Stimulated activated CD4-positive, alpha-beta T cell treated with anti-CD3 and anti-CD28 coated beads, Interleukin-2, amount 100 ng/mL, for 24 hours (primary cell): ENCODE data around the gene TWF1.
A peak's percentile ranks its signal among the peaks of the same experiment; 100 is the strongest.
"Not testable (repeated sequence)": the region's sequence is repeated elsewhere in the genome, so short reads cannot be mapped to it uniquely, and the experiment has no call there.

Experiments used
- DNase-seq, 2 donors: peaks; one replicate each; pipeline ENCODE4 v3.0.0-alpha.2; 2020

The TWF1 gene

GRCh38 chr12:43797561-43798217, 8.4 kb downstream of the TWF1 start:
- DNase-seq: no peak

- no peak for DNase-seq
Observed at GRCh38 chr12:43795716-43796280, 10.3 kb downstream of the TWF1 start.

DNA sequence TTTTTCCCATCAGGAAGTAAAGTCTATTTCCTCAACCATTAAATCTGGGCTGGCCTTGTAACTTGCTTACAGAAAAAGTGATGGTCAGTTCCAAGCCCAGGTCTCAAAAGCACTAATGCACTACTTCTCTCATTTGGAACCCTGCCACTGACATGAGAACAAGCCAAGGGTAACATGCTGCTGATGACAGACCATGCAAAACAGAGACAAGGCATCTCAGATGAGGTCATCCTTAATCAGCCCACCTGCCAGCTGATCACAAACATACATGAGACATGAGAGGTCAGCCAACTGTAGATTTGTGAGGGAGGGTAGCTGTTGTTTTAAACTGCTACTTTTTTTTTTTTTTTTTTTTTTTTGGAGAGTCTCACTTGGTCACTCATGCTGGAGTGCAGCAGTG, 16.2 kb downstream of the TWF1 start:
- no peak for DNase-seq

GRCh38 chr12:43786899-43787693, 19.0 kb downstream of the TWF1 start:
- no peak for DNase-seq

DNA sequence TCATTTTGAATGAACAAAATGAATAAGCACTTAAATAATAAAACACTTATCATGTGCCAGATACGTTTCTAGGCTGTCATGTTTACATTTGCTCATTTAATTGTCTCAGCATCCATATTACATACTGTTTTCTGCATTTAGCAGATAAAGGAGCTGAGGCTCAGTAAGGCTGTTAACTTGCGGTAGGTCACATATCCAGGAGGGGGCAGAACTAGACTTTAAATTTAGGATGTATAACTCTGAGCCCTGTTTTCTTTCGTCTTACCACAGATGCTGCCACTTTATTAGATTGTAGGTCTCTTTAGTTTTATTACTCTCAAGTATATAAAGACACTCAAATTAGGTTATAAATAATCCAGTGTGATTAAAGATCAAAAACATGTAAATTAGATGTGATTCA, 29.6 kb downstream of the TWF1 start:
- DNase-seq: no peak

GRCh38 chr12:43766291-43766690, 39.8 kb downstream of the TWF1 start:
- DNase-seq: no peak

DNA sequence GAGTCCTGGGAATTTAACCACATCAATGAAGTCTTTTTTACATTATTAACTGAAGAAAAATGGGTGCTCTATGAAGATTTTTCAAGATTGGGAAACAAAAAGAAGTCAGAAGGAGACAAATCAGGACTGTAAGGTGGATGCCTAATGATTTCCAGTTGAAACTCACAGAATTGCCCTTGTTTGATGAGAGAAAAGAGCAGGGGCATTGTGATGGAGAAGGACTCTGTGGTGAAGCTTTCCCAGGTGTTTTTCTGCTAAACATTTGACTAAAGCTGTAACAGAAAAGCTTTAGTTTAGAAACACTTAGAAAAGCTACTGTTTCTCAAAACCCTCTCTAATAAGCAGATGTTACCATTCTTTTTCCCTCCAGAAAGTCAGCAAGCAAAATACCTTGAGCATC, 41.6 kb downstream of the TWF1 start:
- DNase-seq: no peak

- DNase-seq: no peak
Observed at GRCh38 chr12:43763769-43764168, 42.3 kb downstream of the TWF1 start.

GRCh38 chr12:43762596-43762995, 43.5 kb downstream of the TWF1 start:
- no peak for DNase-seq

GRCh38 chr12:43761500-43761899, 44.6 kb downstream of the TWF1 start:
- no peak for DNase-seq

DNA sequence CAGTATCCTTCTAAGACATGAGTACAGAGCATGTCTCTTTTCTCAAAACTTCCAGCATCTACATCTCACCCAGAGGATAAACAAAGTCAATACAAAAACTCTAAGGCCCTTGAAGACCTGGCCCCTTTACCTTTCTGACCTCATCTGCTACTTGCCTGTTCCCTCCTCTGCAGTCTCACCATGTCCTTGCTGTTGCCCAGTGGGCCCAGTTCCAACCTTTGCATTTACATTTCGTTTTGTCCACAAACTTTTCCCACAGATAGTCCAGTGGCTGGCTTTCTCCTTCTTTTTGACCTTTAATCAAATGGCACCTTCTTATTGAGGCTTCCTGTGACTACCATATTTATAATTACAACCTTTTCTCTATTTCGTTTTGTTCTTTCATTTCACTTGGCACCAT, 45.7 kb downstream of the TWF1 start:
- no peak for DNase-seq

- DNase-seq: peak; percentile 94 to 95
Observed at GRCh38 chr12:43758728-43759563, 47.2 kb downstream of the TWF1 start, which contains the start of the genes IRAK4 and PUS7L. IRAK4 (plus strand) TSS chr12:43758951; CDS start chr12:43768112, 9,161 bp downstream. PUS7L (minus strand) TSS chr12:43758790; CDS start chr12:43755245, 3,545 bp downstream.

- peak; percentile 21 to 38 for DNase-seq
Observed at GRCh38 chr12:43758247-43758727, 47.8 kb downstream of the TWF1 start.

DNA sequence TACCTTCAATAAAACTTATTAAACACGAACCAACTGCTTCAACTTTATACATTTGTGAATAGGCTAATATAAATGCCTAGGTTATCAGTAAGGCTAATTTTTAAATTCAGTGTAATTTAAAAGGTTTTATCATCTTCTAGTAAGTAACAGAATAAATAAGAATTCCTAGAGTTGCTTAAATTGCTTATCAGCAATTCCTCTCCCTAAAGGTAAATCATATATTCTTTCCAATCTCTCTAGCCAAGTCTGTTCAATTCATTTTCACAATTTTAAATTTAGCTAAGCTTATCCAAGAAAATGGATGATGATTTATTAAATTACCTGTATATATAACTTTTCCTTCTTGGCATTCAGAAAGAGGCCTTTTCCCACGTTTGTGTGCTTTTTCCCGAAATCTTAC, 52.1 kb downstream of the TWF1 start:
- DNase-seq: no peak

DNA sequence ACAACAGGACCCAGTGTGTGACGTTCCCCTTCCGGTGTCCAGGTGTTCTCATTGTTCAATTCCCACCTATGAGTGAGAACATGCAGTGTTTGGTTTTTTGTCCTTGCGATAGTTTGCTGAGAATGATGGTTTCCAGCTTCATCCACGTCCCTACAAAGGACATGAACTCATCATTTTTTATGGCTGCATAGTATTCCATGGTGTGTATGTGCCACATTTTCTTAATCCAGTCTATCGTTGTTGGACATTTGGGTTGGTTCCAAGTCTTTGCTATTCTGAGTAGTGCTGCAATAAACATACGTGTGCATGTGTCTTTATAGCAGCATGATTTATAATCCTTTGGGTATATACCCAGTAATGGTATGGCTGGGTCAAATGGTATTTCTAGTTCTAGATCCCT, 54.8 kb downstream of the TWF1 start:
- DNase-seq: not testable (repeated sequence)

DNA sequence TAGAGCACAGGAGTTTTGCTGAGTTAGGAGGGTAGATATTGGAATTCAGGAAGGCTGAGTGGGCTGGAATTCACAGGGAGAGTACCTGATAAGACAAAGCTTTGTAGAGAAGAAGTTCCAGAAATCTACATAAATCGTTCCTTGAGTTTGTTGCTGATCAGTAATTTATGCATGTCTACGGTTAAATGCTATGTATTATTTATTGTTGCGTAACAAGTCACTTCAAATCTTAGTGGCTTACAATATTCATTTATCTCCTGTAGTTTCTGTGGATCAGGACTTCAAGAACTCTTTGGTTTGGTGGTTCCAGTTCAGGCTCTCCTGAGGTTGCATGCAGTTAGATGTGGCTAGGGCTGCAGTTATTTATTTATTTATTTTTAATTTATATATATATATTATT, 55.3 kb downstream of the TWF1 start:
- DNase-seq: no peak

- DNase-seq: no peak
Observed at GRCh38 chr12:43749016-43749415, 57.1 kb downstream of the TWF1 start.

- no peak for DNase-seq
Observed at GRCh38 chr12:43744826-43745225, 61.3 kb downstream of the TWF1 start.
